T follicular helper cell (primary cell): ENCODE data around the gene VPS37C.
"Not testable (repeated sequence)": the region's sequence is repeated elsewhere in the genome, so short reads cannot be mapped to it uniquely, and the experiment has no call there.

ENCODE experiments used
- DNase-seq: peaks from one replicate; pipeline ENCODE4 v3.0.0-alpha.2; 2020; ENCODE audit warnings: low read depth

The VPS37C gene

GRCh38 chr11:61095021-61095420 lies 66.2 kb downstream of the VPS37C start:
- DNase-seq: no peak

GRCh38 chr11:61094167-61094566 lies 67.1 kb downstream of the VPS37C start:
- DNase-seq: not testable (repeated sequence)

- no peak for DNase-seq
Measured at GRCh38 chr11:61092908-61093763, 68.1 kb downstream of the VPS37C start.

DNA sequence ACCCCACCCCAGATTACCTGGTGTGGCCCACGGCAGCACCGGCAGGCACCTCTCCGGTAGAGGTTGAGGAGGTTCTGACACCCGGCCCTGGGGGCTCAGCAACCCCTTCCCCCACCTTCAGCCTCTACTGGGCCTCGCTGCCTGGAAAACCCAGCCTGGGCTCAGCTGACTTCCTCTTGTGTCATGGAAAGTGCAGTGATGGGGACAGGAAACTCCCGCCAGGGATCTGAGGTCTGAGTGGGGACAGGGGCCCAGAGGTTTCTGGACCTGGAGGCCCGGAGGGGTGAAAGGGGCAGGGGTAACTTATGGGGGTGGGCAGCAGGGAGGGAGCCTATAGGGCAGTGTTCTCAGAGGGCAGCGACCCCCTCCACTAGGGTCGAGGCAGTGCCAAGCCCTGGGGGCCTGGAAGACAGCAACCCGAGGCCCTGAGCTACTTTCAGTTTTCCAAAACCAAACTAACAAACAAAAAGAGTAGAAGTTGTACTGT lies 68.9 kb downstream of the VPS37C start:
- DNase-seq: peak; percentile 56

DNA sequence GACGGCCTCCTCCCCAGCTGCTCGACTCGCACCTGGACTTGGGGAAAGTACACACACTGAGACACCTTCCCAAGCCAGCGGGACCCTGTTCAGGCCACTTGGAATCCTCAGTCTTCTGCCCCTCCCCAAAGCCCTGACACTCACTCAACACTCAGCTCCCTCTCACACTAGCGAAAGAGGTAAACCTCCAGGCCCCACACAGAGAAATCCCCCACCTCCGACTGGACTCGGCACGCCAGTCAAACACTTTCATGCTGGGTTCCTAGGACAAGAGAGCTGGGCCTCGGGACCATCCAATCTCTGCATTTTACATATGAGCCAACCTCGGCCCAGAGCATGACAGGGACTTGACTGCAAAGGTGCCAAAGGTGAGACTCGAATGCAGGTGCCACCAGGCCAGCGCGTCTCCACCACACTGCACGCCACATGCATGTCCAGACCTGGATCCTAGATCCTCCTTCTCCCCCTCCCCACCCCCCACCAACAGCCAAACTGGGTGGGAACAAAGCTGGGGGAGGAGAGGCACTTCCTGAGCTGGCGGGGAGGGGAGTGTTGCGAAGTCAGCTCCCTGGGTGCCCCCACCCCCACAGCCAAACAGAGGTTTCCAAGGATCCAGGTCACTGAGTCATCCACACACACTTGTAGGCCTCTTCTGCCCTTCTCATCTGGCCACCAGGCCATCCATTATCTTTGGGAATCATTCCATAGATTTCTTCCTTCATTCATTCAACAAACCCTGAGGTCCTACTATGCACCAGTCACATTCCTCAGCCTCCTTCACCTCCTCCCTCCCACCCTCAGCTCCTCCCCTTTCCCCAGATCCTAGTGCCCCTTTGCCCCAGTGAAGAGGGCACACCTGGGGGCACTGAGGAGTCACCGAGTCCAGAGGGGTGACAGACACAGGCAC lies 69.6 kb downstream of the VPS37C start:
- no peak for DNase-seq

DNA sequence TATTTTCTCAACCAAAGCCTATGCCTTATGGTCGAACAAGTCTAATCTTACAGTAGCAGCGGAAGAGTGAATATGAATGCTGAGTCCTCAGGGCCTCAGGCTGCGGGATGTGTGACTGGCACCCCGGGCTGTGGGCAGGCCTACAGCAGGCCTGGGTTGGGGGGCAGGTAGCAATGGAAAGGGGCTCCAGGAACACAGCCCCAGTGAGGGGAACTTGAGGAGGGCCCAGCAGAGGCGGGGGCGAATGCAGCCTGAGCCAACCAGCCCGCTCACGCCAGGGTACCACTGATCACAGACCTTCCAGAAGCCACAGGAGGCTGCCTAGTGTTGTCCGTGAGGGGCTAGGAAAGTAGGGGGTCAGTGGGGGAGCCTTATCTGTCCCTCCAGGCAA lies 70.2 kb downstream of the VPS37C start:
- DNase-seq: no peak

GRCh38 chr11:61090521-61090920 lies 70.7 kb downstream of the VPS37C start:
- no peak for DNase-seq

DNA sequence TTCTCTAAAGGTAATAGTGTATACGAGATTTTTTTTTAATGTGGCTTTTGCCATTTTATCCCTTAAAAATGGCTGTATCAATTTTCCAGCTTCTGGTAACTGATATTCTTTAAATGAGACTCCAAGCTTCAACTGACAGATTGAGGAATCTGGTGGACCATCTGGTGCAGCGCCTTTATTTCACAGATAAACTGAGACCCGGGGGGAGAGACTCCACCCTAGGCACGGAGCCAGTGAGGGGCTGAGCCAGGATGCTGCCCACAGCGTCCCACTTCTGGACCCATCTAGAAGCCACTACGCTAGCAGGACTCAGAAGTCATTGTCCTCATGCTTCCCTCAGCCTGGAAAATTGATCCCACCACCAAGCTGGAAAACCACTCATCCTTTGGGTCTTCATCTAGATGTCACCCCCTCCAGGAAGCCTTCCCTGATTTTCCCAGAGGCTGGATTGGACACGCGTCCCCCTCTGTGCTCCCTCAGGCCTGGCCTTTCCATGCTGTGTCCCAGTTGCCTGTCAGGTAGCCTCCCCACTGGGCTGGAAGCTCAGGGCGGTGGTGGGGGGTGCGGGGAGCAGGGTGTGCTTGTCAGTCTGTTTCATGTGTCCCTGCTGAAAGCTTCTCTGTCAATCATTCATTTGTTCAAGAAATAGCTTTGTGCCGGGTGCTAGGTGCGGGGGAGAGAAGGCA lies 71.3 kb downstream of the VPS37C start:
- DNase-seq: no peak

- DNase-seq: no peak
Measured at GRCh38 chr11:61087426-61088119, 73.7 kb downstream of the VPS37C start.

DNA sequence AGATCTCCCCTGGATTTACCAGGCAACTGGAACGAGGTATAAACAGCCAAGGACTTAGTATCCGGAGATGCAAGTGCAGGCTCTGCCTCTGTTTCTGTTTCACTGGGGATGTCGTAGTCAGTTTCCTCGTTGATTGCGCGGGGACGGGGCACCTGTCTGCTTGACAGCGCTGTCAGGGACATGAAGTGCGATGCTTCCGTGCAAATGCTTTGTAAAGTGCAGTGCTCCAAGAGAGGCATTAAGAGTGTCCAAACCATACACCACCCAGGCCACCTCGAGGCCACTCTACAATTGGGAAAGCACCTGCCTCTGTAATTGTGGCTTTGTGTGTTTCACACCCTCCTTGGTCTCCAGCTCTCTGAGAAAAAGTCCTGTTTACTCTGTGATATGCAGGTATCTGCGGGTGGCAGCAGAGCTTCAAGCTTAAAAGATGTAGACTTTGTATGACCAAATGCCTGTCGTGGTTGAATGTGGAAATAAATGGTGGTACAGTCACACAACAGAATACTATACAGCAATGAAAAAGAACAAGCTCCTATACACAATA lies 77.6 kb downstream of the VPS37C start:
- peak; percentile 62 for DNase-seq

GRCh38 chr11:61082931-61083531 lies 78.2 kb downstream of the VPS37C start:
- DNase-seq: no peak

- no peak for DNase-seq
Measured at GRCh38 chr11:61082062-61082870, 79.0 kb downstream of the VPS37C start.

DNA sequence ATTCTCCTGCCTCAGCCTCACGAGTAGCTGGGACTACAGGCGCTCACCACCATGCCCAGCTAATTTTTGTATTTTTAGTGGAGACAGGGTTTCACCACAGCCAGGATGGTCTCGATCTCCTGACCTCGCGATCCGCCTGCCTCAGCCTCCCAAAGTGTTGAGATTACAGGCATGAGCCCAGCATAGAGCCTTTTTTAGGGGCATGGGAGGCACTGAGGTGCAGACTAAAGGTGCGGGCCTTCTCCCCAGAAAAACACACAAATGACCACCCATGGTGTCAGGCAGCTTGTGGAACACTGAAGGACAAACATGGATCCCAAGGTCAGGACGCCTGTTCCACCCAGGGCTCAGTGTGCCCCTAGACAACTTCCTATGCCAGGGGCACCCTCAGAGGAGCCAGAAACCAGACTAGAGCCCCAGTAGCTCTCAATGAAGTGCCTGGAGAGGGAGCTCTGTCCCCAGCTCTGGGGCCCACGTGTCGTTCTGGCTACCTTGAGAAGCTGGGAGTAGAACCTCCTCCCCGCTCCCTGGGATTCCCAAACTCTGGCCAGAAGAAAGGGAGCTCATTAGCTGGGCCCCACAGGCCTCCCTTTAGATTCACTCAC lies 80.1 kb downstream of the VPS37C start:
- no peak for DNase-seq

GRCh38 chr11:61080526-61080925 lies 80.7 kb downstream of the VPS37C start:
- DNase-seq: no peak
